ENCODE measurements around the gene HS1BP3. TPM values are rescaled to one million over a fixed set of nuclear protein-coding genes. Genes with fewer than 3 reads are reported as not detected.

HS1BP3 gene
- total and polyA plus RNA-seq, 2 of the 13 experiments (the other 11 are each of a cell fraction or from before 2014, with no cell fraction given) = 15.2 to 22.0 TPM

DNA sequence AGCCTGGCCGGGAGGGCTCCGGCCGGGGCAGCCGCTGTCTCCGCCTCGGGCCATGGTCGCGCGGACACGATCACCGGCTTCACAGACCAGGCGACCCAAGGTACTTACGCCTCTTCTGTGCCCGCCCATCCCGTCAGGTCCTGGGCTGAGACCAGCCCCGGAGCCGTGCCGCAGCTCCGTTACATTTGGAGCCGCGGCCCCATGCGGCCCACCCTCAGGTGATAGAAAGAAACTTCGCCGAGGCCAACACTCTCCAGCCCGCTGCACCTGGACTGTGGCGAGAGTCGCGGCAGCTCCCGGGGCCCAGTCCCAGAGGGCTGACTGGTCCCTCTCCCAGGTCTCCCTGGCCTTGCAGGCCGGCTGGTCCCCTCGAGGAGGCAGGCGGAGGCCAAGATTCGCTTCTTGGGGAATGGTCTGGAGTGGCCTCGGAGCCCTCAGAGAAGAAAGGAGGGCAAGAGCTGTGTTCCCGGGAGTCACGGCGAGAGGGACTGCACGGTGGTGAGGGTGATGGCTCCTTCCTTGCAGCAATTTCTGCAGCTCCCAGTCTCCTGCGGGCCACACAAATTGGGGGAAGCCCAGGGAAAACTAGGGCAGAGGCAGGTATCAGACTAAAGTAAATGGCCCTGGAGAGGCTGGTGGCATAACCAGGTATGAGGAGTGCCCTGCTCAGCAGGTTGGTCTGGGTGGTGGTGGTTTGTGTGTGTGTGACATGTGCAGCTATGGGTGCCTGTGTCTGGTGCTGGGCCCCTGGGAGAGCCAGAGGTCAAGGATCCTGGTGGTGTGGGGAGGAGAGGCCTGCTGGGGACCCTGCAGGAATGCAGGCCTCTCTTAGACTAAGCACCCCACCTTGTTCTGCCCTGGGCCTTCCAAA is 16.9 kb upstream of the HS1BP3 start (continued):
- TF ChIP-seq, protein P1, sequence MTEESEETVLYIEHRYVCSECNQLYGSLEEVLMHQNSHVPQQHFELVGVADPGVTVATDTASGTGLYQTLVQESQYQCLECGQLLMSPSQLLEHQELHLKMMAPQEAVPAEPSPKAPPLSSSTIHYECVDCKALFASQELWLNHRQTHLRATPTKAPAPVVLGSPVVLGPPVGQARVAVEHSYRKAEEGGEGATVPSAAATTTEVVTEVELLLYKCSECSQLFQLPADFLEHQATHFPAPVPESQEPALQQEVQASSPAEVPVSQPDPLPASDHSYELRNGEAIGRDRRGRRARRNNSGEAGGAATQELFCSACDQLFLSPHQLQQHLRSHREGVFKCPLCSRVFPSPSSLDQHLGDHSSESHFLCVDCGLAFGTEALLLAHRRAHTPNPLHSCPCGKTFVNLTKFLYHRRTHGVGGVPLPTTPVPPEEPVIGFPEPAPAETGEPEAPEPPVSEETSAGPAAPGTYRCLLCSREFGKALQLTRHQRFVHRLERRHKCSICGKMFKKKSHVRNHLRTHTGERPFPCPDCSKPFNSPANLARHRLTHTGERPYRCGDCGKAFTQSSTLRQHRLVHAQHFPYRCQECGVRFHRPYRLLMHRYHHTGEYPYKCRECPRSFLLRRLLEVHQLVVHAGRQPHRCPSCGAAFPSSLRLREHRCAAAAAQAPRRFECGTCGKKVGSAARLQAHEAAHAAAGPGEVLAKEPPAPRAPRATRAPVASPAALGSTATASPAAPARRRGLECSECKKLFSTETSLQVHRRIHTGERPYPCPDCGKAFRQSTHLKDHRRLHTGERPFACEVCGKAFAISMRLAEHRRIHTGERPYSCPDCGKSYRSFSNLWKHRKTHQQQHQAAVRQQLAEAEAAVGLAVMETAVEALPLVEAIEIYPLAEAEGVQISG (CRISPR knock-in tag; IDR thresholded peaks at IDR 0.05) = peak; percentile 6; the same call in 1 of the 2 replicates
- TF ChIP-seq HIVEP1 (CRISPR knock-in tag; IDR thresholded peaks at IDR 0.05) (peak; percentile 86), ZNF883 (CRISPR knock-in tag; IDR thresholded peaks at IDR 0.05; ENCODE audit: not compliant biosample characterization) (peak; percentile 44), REPIN1 (CRISPR knock-in tag; IDR thresholded peaks at IDR 0.05; ENCODE audit: borderline replicate concordance, low read depth) (peak; percentile 17; the same call in 1 of the 2 replicates), ZNF749 (CRISPR knock-in tag; IDR thresholded peaks at IDR 0.05; ENCODE audit: borderline replicate concordance) (0 out of 2 replicates have a peak, but pooled peaks have one; percentile 37), KLF9 (CRISPR knock-in tag; IDR thresholded peaks at IDR 0.05; ENCODE audit: low read depth) (0 out of 2 replicates have a peak, but pooled peaks have one; percentile 26), POLR2AphosphoS5 (IDR thresholded peaks at IDR 0.05; ENCODE audit: low read depth, low read length) (no peak), PHF21A (CRISPR knock-in tag; IDR thresholded peaks at IDR 0.05) (peak; percentile 30; the same call in 1 of the 2 replicates), PAWR (CRISPR knock-in tag; IDR thresholded peaks at IDR 0.05; ENCODE audit: borderline replicate concordance) (peak; percentile 90; the same call in 1 of the 2 replicates)
- TF ChIP-seq, protein P2, sequence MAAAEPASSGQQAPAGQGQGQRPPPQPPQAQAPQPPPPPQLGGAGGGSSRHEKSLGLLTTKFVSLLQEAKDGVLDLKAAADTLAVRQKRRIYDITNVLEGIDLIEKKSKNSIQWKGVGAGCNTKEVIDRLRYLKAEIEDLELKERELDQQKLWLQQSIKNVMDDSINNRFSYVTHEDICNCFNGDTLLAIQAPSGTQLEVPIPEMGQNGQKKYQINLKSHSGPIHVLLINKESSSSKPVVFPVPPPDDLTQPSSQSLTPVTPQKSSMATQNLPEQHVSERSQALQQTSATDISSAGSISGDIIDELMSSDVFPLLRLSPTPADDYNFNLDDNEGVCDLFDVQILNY (CRISPR knock-in tag; conservative IDR thresholded peaks at IDR 0.05) = no peak
- TF ChIP-seq, protein P3, sequence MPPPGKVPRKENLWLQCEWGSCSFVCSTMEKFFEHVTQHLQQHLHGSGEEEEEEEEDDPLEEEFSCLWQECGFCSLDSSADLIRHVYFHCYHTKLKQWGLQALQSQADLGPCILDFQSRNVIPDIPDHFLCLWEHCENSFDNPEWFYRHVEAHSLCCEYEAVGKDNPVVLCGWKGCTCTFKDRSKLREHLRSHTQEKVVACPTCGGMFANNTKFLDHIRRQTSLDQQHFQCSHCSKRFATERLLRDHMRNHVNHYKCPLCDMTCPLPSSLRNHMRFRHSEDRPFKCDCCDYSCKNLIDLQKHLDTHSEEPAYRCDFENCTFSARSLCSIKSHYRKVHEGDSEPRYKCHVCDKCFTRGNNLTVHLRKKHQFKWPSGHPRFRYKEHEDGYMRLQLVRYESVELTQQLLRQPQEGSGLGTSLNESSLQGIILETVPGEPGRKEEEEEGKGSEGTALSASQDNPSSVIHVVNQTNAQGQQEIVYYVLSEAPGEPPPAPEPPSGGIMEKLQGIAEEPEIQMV (CRISPR knock-in tag; IDR thresholded peaks at IDR 0.05; ENCODE audit: low read depth) = 0 out of 2 replicates have a peak, but pooled peaks have one; percentile 75
- TF ChIP-seq, protein P4, sequence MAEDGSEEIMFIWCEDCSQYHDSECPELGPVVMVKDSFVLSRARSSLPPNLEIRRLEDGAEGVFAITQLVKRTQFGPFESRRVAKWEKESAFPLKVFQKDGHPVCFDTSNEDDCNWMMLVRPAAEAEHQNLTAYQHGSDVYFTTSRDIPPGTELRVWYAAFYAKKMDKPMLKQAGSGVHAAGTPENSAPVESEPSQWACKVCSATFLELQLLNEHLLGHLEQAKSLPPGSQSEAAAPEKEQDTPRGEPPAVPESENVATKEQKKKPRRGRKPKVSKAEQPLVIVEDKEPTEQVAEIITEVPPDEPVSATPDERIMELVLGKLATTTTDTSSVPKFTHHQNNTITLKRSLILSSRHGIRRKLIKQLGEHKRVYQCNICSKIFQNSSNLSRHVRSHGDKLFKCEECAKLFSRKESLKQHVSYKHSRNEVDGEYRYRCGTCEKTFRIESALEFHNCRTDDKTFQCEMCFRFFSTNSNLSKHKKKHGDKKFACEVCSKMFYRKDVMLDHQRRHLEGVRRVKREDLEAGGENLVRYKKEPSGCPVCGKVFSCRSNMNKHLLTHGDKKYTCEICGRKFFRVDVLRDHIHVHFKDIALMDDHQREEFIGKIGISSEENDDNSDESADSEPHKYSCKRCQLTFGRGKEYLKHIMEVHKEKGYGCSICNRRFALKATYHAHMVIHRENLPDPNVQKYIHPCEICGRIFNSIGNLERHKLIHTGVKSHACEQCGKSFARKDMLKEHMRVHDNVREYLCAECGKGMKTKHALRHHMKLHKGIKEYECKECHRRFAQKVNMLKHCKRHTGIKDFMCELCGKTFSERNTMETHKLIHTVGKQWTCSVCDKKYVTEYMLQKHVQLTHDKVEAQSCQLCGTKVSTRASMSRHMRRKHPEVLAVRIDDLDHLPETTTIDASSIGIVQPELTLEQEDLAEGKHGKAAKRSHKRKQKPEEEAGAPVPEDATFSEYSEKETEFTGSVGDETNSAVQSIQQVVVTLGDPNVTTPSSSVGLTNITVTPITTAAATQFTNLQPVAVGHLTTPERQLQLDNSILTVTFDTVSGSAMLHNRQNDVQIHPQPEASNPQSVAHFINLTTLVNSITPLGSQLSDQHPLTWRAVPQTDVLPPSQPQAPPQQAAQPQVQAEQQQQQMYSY (CRISPR knock-in tag; IDR thresholded peaks at IDR 0.05) = no peak
- TF ChIP-seq, protein P5, sequence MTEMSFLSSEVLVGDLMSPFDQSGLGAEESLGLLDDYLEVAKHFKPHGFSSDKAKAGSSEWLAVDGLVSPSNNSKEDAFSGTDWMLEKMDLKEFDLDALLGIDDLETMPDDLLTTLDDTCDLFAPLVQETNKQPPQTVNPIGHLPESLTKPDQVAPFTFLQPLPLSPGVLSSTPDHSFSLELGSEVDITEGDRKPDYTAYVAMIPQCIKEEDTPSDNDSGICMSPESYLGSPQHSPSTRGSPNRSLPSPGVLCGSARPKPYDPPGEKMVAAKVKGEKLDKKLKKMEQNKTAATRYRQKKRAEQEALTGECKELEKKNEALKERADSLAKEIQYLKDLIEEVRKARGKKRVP (CRISPR knock-in tag; IDR thresholded peaks at IDR 0.05) = peak in 1 of 2 experiments; percentile 27; a peak in 1 of 4 replicates
- TF ChIP-seq, protein P6, sequence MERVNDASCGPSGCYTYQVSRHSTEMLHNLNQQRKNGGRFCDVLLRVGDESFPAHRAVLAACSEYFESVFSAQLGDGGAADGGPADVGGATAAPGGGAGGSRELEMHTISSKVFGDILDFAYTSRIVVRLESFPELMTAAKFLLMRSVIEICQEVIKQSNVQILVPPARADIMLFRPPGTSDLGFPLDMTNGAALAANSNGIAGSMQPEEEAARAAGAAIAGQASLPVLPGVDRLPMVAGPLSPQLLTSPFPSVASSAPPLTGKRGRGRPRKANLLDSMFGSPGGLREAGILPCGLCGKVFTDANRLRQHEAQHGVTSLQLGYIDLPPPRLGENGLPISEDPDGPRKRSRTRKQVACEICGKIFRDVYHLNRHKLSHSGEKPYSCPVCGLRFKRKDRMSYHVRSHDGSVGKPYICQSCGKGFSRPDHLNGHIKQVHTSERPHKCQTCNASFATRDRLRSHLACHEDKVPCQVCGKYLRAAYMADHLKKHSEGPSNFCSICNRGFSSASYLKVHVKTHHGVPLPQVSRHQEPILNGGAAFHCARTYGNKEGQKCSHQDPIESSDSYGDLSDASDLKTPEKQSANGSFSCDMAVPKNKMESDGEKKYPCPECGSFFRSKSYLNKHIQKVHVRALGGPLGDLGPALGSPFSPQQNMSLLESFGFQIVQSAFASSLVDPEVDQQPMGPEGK (CRISPR knock-in tag; IDR thresholded peaks at IDR 0.05) = peak; percentile 59

Measured in HepG2 (cell line).